Activated CD8-positive, alpha-beta memory T cell treated with anti-CD3 and anti-CD28 coated beads for 1 hour (primary cell): ENCODE results near the gene TMEM170B.
"Not testable (repeated sequence)": the region's sequence is repeated elsewhere in the genome, so short reads cannot be mapped to it uniquely, and the experiment has no call there.

ENCODE experiments used
- DNase-seq, 2 donors: peaks; one replicate each; pipeline ENCODE4 v3.0.0-alpha.2; 2020; ENCODE audit warnings: low read depth in 1 of 2; ENCODE audit errors: extremely low read depth in 1 of 2

The TMEM170B gene

DNA sequence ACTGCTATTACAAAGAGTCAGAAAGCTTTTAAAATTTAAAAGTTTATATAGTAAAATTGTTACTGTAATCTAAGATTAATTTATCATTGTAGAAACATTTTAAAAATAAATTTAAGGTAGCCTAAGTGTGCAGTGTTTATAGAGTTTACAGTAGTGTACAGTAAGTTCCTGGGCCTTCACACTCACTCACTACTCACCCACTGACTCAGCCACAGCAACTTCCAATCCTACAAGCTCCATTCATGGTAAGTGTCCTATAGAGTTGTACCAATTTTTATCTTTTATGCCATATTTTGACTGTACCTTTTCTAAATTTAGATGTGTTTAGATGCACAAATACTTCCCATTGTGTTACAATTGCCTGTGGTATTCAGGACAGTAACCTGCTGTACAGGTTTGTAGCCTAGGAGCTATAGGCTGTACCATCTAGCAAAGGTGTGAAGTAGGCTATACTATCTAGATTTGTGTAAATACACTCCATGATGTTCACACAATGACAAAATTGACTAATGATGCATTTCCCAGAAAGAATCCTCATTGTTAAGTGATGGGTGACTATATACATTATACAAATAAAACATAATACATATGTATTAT, 10.2 kb upstream of the TMEM170B start:
- no peak for DNase-seq

DNA sequence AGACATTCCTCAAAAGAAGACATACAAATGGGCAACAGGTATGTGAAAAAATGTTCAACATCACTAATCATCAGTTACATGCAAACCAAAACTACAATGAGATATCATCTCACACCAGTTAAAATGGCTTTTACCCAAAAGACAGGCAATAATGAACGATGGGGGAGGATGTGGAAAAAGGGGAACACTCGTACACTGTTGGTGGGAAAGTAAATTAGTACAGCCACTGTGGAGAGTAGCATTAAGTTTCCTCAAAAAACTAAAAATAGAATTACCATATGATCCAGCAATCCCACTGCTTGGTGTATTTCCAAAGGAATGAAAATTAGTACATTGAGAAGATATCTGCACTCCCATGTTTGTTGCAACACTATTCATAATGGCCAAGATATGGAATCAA, 8.6 kb upstream of the TMEM170B start:
- DNase-seq: no peak

DNA sequence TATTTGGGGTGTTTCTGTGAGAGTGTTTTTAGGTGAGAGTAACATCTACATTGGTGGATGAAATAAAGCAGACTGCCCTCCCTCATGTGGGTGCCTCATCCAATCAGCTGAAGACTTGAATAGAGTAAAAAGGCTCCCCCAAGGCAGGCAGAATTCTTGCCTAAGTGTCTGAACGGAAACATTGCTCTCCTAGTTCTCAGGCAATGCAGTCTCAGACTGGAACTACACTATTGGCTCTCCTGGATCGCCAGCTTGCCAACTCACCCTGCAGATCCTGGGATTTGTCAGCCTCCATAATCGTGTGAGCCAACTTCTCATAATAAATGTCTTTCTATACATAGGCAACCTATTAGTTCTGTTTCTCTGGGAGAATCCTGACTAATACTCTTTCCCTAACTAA, 5.5 kb upstream of the TMEM170B start:
- DNase-seq: no peak

DNA sequence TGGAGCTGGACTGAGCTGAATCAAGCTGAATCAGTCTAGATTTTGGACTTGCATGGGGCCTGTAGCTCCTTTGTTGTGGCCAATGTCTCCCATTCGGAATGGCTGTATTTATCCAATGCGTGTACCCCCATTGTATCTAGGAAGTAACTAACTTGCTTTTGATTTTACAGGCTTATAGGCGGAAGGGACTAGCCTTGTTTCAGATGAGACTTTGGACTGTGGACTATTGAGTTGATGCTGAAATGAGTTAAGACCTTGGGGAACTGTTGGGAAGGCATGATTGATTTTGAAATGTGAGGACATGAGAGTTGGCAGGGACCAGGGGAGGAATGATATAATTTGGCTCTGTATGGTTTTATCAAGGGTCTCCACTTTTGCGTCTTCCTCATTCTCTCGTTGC, 3.0 kb upstream of the TMEM170B start:
- no peak for DNase-seq

DNA sequence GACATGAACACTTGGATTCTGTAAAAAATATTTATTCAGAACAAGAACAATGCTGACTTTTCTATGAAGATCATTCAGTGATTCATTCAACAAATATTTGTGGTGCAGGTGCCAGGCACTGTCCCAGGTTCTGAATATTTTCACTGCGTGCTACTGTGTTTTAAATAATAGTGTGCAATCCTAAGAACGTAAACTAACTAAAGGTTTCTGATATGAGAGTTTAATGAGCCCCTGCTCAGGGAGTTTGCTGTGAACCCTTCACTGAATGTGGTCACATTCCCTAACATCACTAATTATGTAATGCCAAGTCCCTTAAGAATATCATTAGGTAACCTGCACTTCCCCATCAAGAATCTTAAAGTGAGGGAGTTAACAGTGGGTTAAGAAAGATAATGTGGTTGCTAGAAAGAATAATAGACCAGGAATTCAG, 1.7 kb upstream of the TMEM170B start:
- DNase-seq: no peak

DNA sequence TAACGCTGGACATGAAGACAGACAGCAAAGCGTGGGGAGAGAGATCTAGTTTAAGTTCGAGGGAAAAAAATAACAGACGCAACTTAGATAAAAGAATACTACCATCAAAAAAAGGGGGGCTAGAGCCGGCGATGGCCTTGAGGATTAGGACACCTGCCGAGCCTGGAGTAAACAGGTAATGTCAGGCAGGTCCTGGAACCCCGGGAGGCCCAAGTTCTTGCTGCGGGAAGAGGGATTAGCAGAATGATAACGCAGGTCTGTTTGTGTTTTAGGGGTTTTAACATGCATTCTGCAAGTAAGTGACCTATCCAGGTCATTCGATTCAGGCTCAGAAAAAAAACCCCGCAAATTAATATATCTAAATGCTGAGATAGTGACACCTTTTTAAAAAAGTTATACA, 754 bp upstream of the TMEM170B start:
- no peak for DNase-seq

DNA sequence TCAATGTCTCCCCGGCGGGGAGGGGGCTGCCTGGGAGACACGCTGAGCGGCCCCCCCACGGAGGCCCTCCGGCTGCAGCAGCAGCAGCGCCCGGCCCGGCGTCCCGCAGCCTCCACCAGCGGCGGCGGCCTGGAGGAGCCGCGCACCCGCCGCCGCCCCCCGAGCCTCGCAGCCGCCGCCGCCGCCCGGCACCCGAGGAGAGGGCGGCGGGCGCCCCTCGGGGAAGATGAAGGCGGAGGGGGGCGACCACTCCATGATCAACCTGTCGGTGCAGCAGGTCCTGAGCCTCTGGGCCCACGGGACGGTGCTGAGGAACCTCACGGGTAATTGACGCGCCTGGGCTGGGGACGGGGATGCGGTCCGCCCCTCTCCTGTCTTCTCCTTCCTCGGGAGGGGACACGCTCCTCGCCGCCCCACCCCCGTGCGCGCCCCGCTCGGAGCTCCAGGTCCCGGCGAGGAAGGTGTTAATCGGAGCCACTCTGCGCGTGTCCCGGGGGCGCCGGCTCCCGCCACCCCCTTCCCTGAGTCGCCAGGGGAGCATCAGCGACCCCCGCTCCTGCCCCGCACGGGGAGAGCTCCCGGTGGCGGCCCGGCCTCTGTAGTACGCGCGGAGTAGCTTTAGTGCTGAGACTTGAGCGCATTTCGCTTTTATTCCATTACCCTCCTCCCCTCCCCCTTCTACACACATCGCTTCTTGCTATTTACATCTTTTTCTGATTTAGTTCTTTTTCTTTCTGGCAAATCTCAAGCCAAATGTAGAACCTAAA, 686 bp downstream of the TMEM170B start:
- DNase-seq: peak in 1 of 2 donors; percentile 14

DNA sequence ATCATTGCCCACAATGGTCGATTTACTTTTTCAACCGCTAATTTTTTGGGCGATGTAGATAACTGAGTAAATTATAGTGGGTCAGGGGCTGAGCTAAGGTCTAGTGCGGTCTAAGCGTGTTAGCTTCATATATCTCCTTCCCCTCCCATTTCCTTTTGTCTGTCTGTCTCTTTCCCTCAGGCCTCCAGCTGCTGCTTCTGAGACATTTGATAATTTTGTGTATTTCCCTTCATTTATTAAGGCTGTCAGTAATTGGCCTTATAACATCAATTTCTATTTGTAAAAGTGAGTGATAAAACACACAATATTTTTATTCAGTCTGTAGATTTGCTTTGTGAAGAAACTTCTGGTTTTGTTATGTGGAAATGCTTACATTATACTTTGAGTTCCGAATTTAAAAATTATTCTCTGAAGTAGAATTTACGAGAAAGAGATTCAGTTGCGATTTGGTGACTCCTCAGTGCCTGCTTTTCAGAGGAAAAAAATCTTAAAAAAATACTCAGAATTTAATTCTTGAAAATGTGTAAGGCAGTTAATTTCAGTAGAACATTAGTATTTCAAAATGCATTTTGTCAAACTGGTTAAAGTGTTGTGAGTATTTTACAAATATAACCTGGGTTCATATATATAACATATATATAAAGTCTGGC, 1.4 kb downstream of the TMEM170B start:
- no peak for DNase-seq

DNA sequence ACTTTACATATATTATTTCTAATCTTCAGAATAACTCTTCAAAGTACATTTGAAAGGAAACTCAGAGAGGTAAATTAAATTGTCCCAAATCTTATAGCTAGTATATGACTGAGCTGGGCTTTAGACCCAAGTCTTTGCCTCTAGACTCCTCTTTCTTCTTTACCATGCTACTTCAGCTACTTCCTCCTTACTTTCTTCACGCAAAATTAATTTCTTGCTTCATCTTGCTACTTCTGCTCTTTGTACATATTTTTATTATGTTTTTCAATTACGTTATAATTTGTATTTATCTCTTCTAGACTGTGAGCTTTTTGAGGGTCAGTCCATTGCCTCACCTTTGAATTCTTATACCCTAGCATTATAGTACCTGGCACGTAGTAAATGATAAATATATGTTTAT, 5.3 kb downstream of the TMEM170B start:
- DNase-seq: no peak

DNA sequence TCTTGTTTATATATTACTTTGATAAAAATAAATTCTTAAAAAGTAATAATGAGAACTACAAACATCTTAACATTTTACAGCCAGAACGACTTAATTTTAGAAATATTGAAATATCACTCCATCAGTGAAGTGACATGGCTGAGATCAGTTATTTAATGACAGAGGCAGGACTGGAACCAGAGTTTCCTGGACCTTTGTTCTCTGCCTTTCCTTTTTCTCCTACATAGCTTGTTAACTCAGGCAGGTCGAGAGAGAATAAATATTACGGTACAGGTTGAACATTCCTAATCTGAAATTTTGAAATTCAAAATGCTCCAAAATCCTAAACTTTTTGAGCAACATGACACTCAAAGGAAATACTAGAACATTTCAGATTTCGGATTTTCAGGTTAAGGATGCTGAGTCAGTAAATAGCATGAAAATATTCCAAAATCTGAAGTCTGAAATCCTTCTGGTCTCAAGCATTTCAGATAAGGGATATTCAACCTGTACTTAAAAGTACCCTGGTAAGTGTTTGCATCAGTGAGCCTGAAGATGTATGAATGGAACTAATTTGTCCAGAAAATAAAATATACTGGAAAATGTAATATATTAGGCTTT, 6.5 kb downstream of the TMEM170B start:
- no peak for DNase-seq

DNA sequence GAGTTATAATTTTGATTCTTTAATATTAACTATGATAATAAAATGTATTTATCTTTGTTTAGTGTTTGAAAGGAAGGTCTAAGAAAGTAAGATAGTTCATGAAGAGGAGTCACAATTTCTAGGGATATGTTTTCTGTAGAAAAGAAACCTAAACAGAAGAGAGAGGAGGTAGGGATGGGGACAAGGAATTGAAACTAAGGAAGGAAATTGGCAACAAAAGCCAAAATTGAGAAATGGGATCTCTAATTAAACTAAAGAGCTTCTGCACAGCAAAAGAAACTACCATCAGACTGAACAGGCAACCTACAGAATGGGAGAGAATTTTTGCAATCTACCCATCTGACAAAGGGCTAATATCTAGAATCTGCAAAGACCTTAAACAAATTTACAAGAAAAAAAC, 10.3 kb downstream of the TMEM170B start:
- not testable (repeated sequence) for DNase-seq

DNA sequence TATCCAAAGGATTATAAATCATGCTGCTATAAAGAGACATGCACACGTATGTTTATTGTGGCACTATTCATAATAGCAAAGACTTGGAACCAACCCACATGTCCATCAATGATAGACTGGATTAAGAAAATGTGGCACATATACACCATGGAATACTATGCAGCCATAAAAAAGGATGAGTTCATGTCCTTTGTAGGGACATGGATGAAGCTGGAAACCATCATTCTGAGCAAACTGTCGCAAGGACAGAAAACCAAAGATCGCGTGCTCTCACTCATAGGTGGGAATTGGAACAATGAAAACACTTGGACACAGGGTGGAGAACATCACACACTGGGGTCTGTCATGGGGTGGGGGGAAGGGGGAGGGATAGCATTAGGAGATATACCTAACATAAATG, 11.0 kb downstream of the TMEM170B start:
- DNase-seq: not testable (repeated sequence)

DNA sequence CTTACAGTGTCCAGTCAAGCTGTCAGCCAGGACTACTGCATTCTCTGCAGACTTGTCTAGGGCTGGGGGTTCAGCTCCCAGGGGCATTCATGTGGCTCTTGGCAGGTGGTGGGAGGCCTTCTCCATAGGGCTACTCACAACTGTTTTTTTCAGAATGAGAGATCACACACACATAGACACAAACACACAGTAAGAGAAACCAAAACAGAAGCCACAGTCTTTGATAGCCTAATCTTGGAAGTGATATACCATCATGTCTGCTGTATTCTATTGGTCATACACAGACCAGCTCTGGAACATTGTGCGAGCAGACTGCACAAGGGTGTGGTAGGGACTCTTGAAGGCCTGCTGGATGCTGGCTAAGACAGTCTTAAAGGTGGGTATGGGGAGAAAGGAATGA, 13.5 kb downstream of the TMEM170B start:
- no peak for DNase-seq

DNA sequence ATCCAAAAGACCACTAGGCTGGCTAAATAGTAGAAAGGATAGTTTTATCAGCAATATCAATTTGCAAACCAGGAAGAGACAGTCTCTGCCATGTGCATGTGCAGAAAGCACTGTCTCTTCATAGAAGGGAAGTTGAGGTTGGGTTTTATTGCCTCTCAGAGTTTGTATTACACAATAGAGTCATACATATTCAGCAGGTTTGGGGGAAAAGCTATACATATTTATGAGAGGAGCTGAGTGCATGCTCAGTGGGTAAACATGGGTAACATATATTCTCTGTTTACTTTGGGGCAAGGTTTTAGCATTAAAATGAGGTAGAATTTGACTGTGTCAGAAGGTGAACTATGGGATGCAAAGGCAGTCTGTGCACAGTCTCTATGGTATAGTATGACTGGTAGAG, 14.9 kb downstream of the TMEM170B start:
- no peak for DNase-seq

DNA sequence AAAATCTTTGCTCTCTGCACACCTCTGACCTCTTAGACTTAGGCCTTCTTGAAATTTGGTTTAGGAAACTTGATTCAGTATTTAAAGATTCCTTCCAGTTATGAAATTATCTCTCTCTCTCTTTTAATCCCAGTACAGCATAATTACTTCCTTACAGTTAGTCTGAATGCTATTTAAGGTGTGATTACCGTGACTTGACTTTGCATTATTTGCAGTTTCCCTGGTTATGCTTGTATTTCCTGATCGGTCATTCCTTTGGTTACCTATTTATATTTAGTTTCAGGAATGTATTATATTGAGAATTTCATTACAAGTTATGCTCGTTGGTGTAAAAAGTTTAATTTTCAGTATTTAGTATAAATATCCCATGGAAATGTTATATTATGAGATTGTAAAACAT, 16.3 kb downstream of the TMEM170B start:
- no peak for DNase-seq

DNA sequence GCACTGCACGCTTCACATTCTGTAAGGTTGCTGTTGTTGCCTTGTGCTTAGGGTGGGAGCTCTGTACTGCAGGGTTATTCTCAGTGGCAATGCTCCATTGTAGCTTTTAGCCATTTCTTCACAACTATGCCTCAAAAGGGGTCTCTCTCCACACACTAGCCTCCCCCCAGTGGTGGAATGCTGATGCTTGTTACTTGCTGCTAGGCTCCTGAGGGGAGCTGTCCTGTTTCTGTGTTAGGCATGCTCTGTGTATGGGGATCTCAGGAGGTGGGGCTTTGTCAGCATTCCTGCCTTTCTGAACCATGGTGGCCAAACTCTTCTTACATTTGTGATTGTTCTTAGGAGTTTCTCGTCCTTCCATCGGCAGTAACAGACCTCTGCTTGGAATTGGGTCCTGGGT, 18.8 kb downstream of the TMEM170B start:
- DNase-seq: no peak

DNA sequence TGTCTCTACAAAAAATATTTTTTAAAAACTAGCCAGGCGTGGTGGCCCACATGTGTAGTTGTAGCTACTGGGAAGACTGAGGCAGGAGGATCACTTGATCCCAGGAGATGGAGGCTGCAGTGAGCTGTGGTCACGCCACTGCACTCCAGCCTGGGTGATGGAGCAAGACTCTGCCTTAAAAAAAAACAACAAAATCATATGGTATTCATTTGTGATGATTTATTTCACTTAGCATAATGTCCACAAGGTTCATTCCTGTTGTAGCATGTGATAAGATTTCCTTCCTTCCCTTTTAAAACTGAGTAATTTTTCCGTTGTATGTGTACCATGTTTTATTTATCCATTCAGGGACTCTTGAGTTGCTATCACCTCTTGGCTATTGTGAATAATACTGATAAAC, 26.2 kb downstream of the TMEM170B start:
- DNase-seq: no peak

DNA sequence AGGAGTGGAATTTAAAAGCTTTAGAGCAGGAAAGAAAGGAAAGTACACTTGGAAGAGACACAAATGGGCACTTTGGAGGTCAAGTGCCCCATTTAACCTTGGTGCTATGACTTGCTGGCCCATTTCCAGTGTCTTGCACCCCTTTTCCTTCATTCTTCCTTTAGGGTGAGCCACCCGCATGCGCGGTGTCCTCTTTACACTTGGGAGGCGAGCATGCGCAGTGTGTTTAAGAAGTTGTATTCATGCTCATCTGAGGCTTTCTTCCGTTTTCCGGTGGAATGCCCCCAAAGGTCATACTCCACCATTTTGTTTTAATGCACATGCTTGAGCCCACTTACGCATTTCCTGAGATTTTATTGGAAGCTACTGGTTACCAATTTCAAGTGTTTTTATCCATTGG, 29.1 kb downstream of the TMEM170B start:
- DNase-seq: no peak

DNA sequence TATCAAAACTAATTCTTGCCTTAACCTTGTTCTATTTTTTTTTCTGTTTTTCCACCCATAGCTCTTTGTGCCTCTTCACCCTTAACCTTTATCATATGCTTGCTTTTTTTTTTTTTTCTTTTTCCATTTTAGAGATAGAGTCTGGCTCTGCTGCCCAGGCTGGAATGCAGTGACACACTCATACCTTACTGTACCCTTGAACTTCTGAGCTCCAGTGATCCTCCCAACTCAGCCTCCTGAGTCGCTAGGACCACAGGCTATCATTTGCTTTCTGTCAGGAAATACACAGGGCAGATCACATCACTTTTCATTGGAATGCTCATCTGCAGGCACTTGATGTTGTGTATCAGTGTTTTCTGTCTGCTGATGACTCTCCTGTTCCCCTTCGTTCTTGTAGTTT, 33.5 kb downstream of the TMEM170B start:
- no peak for DNase-seq

DNA sequence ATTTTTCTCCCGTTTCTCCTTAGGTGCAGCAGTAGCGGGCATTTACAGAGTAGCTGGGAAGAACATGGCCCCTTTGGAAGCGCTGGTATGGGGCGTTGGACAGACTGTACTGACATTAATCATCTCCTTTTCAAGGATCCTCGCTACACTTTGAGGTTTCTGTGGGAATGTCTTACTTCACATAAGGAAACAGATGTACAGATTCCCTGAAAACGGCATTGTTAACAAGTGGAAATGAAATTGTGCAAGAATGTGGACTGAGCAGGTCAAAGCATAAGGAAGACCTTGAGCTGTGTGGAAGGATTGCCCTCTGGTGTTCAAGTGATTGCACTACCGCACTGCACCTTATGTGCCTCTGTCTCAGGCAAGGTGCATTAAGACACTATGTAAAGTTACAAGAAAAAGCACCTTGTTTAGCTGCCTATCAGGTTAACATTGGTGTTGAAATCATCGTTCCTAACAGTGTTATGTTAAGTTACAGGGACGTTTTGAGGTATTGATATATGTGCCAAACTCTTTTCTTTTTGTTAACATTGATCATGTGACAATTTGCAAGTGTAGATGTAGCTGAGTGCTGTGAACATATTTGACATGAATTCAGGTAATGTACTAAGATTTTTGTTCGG, 38.0 kb downstream of the TMEM170B start:
- no peak for DNase-seq

DNA sequence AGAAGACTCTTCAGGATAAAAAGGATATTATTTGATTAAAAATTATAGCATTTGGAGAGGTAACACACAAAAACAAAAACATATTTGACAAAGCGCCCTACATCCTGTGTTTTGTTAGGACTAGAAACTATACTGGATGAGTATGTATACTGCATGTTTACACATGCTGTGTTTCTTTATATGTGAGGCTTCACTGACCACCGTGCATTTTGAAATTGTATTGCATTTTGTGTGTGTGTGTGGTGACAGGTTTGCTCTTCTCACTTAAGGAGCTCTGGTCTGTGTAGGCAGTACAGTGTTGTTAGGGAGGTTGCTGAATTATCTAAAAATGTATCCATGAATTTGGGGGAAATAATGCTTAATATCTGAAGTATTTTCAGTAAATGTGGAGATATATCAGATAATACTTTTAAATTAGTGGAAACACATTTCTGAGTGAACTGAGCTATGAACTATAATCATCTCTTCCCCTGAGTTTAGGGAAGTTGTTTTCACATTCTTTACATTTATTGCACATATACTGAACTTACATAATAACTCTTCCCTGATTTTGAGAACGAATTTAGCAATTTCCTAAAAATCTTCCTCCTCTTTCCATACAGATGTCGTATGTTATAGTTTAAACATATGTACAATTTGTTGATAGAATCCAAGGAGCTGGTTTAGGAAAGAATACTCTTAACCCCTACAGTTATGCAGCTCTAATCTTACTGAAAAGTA, 43.3 kb downstream of the TMEM170B start:
- DNase-seq: no peak
